Loucy (cell line): ENCODE data around the gene CCL17.

Experiments
- EZH2phosphoT487 ChIP-seq: fragments of 200-600 bp; IDR thresholded peaks from 2 replicates; pipeline ENCODE4 v1.6.1; 2018; ENCODE audit warnings: antibody characterized with exemption, mild to moderate bottlenecking, moderate library complexity, borderline replicate concordance
- TF ChIP-seq, protein P1 (sequence below): fragments of 200-600 bp; sonication (generic); conservative IDR thresholded peaks from 2 replicates; pipeline ENCODE4 v1.5.1; 2014; ENCODE audit warnings: mild to moderate bottlenecking, antibody characterized with exemption, low read length

DNA sequence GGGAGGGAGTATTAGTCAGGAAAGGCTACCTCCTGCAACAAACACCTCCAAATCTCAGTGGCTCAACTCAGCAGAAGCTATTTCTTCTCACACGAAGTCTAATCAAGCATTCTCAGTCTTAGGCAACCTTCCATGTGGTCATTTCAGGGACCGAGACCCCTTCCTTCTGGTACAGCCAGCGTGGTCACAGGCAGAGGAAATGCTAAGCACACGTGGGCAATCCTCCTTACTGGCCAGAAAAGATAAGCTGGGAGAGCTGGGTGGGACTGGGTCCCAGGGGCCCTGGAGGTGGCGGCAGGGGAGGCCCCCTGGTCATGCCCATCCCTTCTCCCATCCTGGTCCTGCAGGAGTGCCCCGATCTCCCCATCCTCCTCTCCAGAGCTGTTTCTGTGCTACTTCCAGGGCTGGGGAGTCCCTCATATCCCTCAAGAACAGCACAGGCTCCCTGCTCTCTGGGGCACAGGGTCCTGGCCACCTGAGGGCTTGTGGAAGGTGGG is 38.0 kb upstream of the CCL17 start:
- TF ChIP-seq, protein P1, sequence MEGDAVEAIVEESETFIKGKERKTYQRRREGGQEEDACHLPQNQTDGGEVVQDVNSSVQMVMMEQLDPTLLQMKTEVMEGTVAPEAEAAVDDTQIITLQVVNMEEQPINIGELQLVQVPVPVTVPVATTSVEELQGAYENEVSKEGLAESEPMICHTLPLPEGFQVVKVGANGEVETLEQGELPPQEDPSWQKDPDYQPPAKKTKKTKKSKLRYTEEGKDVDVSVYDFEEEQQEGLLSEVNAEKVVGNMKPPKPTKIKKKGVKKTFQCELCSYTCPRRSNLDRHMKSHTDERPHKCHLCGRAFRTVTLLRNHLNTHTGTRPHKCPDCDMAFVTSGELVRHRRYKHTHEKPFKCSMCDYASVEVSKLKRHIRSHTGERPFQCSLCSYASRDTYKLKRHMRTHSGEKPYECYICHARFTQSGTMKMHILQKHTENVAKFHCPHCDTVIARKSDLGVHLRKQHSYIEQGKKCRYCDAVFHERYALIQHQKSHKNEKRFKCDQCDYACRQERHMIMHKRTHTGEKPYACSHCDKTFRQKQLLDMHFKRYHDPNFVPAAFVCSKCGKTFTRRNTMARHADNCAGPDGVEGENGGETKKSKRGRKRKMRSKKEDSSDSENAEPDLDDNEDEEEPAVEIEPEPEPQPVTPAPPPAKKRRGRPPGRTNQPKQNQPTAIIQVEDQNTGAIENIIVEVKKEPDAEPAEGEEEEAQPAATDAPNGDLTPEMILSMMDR, result no peak
- TF ChIP-seq EZH2phosphoT487, result no peak
